Mucosa of descending colon (tissue), 3 donors: Measurements from ENCODE around the gene NEU1. TPM values are rescaled to one million over a fixed set of nuclear protein-coding genes. Genes with fewer than 3 reads are reported as not detected.
A peak's percentile ranks its signal among the peaks of the same experiment; 100 is the strongest.

Experiments
- ATAC-seq: fragments of 200-7000 bp; cut with Tn5 transposase; one replicate; pipeline ENCODE4 v1.9.1; 2020; ENCODE audit warnings: mild to moderate bottlenecking, moderate library complexity
- DNase-seq, 3 donors: peaks; one replicate each; pipeline ENCODE4 v3.0.0-alpha.2; 2020
- H3K36me3 ChIP-seq: fragments of 200-600 bp; one replicate; pipeline ENCODE4 v1.8.0; 2021; ENCODE audit warnings: low read depth, mild to moderate bottlenecking
- H3K4me1 ChIP-seq: fragments of 200-600 bp; one replicate; pipeline ENCODE4 v1.8.0; 2021; ENCODE audit warnings: low read depth, mild to moderate bottlenecking
- H3K4me3 ChIP-seq: fragments of 200-600 bp; one replicate; pipeline ENCODE4 v1.8.0; 2021; ENCODE audit warnings: mild to moderate bottlenecking
- H3K9me3 ChIP-seq: fragments of 200-600 bp; one replicate; pipeline ENCODE4 v1.8.0; 2021; ENCODE audit warnings: mild to moderate bottlenecking
- intact Hi-C, 2 donors: fragments of 100-400 bp; cut with DNase I in 1 of 2; cut with micrococcal nuclease in 1 of 2; formaldehyde crosslinking; loops; one replicate each; pipeline versions ENCODE4 v1.11.0 to v1.11.1; 2022; cut with DNase I, micrococcal nuclease
- total RNA-seq, 3 donors: library from RNA; stranded (reverse); fragmentation: NEBNext Ultra II Directional in 2 of 3; extraction: Animal tissue kit (Norgen Biotek cat#: 25700) in 2 of 3; gene quantifications; one replicate each; pipeline versions ENCODE4 v1.2.1 to v1.2.4, GENCODE V29; 2021 to 2023
- TF ChIP-seq, protein P1 (sequence below): fragments of 200-600 bp; IDR thresholded peaks from one replicate; pipeline ENCODE4 v1.8.0; 2022; ENCODE audit warnings: antibody characterized with exemption, mild to moderate bottlenecking
- donor health status: DM: no; HTN: no; CAD: no; lungs with moderate emphysema.
- donor health status: DM: no; HTN: no; CAD: no.
- donor health status: DM: no; HTN: yes; CAD: no.

NEU1 gene
- total RNA-seq, 3 donors from 2014 or later, result 44.0 to 65.7 (median 45.0) TPM

DNA sequence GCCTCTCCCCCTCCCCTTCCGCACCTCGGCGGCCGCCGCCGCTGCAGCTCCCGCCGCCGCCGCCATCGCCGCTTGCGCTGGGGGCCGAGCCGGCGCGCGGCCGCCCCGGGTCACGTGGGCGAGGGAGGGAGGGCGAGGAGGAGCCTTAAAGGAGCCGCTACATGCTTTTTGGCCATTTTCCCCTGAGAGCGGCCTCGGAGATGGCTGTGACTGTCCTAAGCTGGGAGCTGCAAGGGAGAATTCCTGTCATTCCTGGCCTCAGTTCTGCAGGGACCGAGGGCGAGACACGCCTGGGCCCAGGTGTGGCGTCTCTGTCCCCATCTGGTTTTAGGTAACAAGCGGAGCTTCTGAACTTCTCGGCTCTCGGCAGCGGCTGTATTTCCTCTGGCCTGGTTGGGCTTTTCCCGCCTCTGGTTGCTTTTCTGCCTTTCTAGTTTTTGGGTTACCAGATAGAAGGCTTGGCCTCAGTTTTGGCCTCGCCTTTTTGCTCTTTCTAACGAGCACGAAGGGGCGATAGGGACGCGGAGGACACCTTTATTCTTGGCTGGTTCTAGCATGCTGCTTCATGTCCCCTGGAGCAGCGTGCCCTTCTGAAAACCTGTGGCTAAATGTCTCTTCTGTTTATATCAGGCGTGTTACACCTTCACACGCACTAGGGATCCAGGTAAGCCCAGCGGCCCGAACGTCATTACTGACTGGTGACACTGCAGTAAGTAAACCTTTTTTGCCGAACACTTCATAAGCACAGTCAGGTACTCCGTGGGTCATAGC is 35.2 kb upstream of the NEU1 start, which contains the start of gene EHMT2:
TSS of gene EHMT2 (minus strand) at position 87 of the 771 bp plus-strand sequence. CDS start at position 66, 21 bp downstream.
- H3K4me3 ChIP-seq, result peak within 1 kb of the TSS; percentile 84
- H3K9me3 ChIP-seq, result no peaks in the 10 kb centered on the region
- peaks cover 27% of the 10 kb centered on the region for H3K4me1 ChIP-seq
- peak; percentile 85 to 92 (median 91) for DNase-seq
- H3K36me3 ChIP-seq, result peaks cover 3% of the 10 kb centered on the region
- TF ChIP-seq, protein P1, sequence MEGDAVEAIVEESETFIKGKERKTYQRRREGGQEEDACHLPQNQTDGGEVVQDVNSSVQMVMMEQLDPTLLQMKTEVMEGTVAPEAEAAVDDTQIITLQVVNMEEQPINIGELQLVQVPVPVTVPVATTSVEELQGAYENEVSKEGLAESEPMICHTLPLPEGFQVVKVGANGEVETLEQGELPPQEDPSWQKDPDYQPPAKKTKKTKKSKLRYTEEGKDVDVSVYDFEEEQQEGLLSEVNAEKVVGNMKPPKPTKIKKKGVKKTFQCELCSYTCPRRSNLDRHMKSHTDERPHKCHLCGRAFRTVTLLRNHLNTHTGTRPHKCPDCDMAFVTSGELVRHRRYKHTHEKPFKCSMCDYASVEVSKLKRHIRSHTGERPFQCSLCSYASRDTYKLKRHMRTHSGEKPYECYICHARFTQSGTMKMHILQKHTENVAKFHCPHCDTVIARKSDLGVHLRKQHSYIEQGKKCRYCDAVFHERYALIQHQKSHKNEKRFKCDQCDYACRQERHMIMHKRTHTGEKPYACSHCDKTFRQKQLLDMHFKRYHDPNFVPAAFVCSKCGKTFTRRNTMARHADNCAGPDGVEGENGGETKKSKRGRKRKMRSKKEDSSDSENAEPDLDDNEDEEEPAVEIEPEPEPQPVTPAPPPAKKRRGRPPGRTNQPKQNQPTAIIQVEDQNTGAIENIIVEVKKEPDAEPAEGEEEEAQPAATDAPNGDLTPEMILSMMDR, result no peak
- peak; percentile 79 for ATAC-seq
- intact Hi-C loops, result no loop called here

DNA sequence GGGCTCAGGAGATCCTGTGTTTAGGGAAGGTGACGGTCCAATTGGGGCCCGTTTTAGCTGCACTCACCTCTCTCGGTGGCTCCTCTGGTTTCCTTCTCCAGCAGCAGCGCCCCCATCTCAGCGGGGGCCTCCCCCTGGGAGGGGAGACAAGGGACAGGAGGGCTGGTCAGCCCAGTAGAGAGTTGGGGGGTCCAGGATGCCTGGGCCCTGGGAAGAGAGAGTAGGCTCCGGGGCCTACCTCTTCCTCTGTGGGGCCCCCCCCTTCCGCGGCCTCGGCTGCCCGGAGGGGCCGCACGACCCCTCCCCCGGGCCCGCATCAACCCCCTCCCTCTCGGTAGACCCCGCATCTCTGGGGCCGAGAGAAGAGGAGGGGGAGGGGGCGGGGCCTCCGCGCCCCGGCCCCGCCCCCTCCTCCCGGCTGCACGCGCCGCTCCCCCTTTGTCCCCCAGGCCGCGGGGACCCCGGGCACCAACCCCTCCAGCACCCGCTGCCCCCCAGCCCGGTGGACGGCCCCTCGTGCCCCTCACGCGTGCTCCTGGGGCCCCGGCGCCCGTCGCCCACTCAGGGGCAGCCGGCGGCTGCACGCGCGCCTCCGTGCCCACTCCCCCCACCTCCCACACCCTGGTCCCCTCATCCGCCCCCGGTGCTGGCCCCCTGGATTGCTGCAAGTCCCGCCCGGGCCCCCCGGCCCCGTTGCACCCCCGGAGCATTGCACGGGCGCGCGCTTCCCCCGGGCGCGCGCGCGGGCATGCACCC is 34.4 kb upstream of the NEU1 start:
- Histone ChIP-seq H3K36me3 (peaks cover 3% of the 10 kb centered on the region), H3K9me3 (no peaks in the 10 kb centered on the region), H3K4me1 (peaks cover 21% of the 10 kb centered on the region), H3K4me3 (peak overlapping the region; percentile 84)
- no peak for ATAC-seq
- peak in 1 of 3 donors; percentile 51 for DNase-seq
- intact Hi-C loops, result no loop called here
- TF ChIP-seq, protein P1, result no peak

GRCh38 chr6:31896493-31896855 is 33.9 kb upstream of the NEU1 start:
- peaks cover 3% of the 10 kb centered on the region for H3K36me3 ChIP-seq
- H3K9me3 ChIP-seq, result no peaks in the 10 kb centered on the region
- DNase-seq (no peak), ATAC-seq (no peak)
- TF ChIP-seq, protein P1, result no peak
- no peak overlapping the region for H3K4me3 ChIP-seq
- intact Hi-C loops, result no loop called here
- H3K4me1 ChIP-seq, result peaks cover 21% of the 10 kb centered on the region

GRCh38 chr6:31892821-31893220 is 30.2 kb upstream of the NEU1 start:
- no peak for DNase-seq
- TF ChIP-seq, protein P1, result no peak
- no peak overlapping the region for H3K4me3 ChIP-seq

GRCh38 chr6:31889331-31889972 is 26.8 kb upstream of the NEU1 start:
- no peak for DNase-seq
- Histone ChIP-seq H3K9me3 (no peaks in the 10 kb centered on the region), H3K36me3 (no peaks in the 10 kb centered on the region), H3K4me3 (no peak overlapping the region), H3K4me1 (no peaks in the 10 kb centered on the region)
- intact Hi-C loops, result no loop called here
- TF ChIP-seq, protein P1, result no peak
- no peak for ATAC-seq

More at GRCh38 chr6:31892821-31893220, 30.2 kb upstream of the NEU1 start:
- H3K36me3 ChIP-seq, result no peaks in the 10 kb centered on the region
- intact Hi-C loops, result no loop called here
- peaks cover 7% of the 10 kb centered on the region for H3K4me1 ChIP-seq
- H3K9me3 ChIP-seq, result no peaks in the 10 kb centered on the region
- ATAC-seq, result no peak
